CD14-positive monocyte (primary cell): ENCODE measurements around the gene SPATS2. TPM values are rescaled to one million over a fixed set of nuclear protein-coding genes. Genes with fewer than 3 reads are reported as not detected.
A peak's percentile ranks its signal among the peaks of the same experiment; 100 is the strongest.

ENCODE experiments used
- DNase-seq, 3 donors: peaks; one replicate each; pipeline ENCODE4 v3.0.0-alpha.2; 2011 to 2022
- H2AFZ ChIP-seq: 2 replicates; pipeline ENCODE4 v1.6.0; 2012; ENCODE audit warnings: mild to moderate bottlenecking, low read depth, low read length, inconsistent platforms; ENCODE audit not compliant: insufficient read depth, poor library complexity, severe bottlenecking
- H3K27ac ChIP-seq, 2 donors: 1 replicate in 1 of 2; 2 replicates in 1 of 2; pipeline ENCODE4 v1.5.1; 2012 to 2013; ENCODE audit warnings: low read length in 2 of 2, control low read depth in 1 of 2, inconsistent platforms in 1 of 2, low read depth in 1 of 2, mild to moderate bottlenecking in 1 of 2
- H3K27me3 ChIP-seq, 2 donors: one replicate each; pipeline versions ENCODE4 v1.6.0 to v1.6.1; 2011 to 2013; ENCODE audit warnings: low read length in 2 of 2; ENCODE audit not compliant: control insufficient read depth in 2 of 2, insufficient read depth in 2 of 2
- H3K36me3 ChIP-seq, 2 donors: replicated peaks in 1 of 2; 1 replicate in 1 of 2; 2 replicates in 1 of 2; pipeline versions ENCODE4 v1.5.1 to v1.6.1; 2012 to 2013; ENCODE audit warnings: low read length in 2 of 2, control low read depth in 1 of 2, inconsistent platforms in 1 of 2, mild to moderate bottlenecking in 1 of 2; ENCODE audit not compliant: insufficient read depth in 2 of 2, control insufficient read depth in 1 of 2
- H3K4me1 ChIP-seq, 2 donors: 1 replicate in 1 of 2; 2 replicates in 1 of 2; pipeline versions ENCODE4 v1.5.1 to v1.6.1; 2012 to 2013; ENCODE audit warnings: low read length in 2 of 2, control low read depth in 1 of 2, inconsistent platforms in 1 of 2, mild to moderate bottlenecking in 1 of 2, moderate library complexity in 1 of 2; ENCODE audit not compliant: insufficient read depth in 2 of 2, control insufficient read depth in 1 of 2
- H3K4me2 ChIP-seq: replicated peaks from 2 replicates; pipeline ENCODE3; 2012; ENCODE audit warnings: low read length, moderate library complexity, mild to moderate bottlenecking; ENCODE audit not compliant: poor library complexity, severe bottlenecking; ENCODE audit errors: extremely low read depth
- H3K4me3 ChIP-seq, 3 experiments: fragments of 200-600 bp in 1 of 3; sonication (generic) in 1 of 3; replicated peaks in 1 of 3; 1 replicate in 2 of 3; 2 replicates in 1 of 3; pipeline ENCODE4 v1.5.1; 2011 to 2013; ENCODE audit warnings: low read length in 3 of 3, mild to moderate bottlenecking in 3 of 3, control low read depth in 2 of 3, low read depth in 2 of 3, inconsistent platforms in 1 of 3, moderate library complexity in 1 of 3
- H3K79me2 ChIP-seq: 2 replicates; pipeline ENCODE4 v1.6.0; 2012; ENCODE audit warnings: mild to moderate bottlenecking, control low read depth, inconsistent platforms, low read length, moderate library complexity; ENCODE audit not compliant: insufficient read depth
- H3K9ac ChIP-seq: 2 replicates; pipeline ENCODE4 v1.6.0; 2017; ENCODE audit warnings: low read length, mild to moderate bottlenecking; ENCODE audit not compliant: insufficient read depth, poor library complexity, severe bottlenecking
- H3K9me3 ChIP-seq, 2 donors: replicated peaks in 1 of 2; 1 replicate in 1 of 2; 2 replicates in 1 of 2; pipeline versions ENCODE4 v1.5.1 to v1.6.1; 2012 to 2013; ENCODE audit warnings: low read length in 2 of 2, control low read depth in 1 of 2; ENCODE audit not compliant: control insufficient read depth in 1 of 2, insufficient read depth in 1 of 2
- H4K20me1 ChIP-seq: 2 replicates; pipeline ENCODE4 v1.6.0; 2012; ENCODE audit warnings: mild to moderate bottlenecking, low read length, control low read depth, moderate library complexity; ENCODE audit not compliant: insufficient read depth
- H3K27ac Mint-ChIP-seq, 7 donors: one replicate each; pipeline ENCODE4 v1.8.0; 2020; ENCODE audit warnings: mild to moderate bottlenecking in 7 of 7, mixed read lengths in 7 of 7, moderate library complexity in 6 of 7, inconsistent platforms in 2 of 7
- H3K27me3 Mint-ChIP-seq, 3 donors: one replicate each; pipeline ENCODE4 v1.8.0; 2021 to 2022; ENCODE audit warnings: low read depth in 3 of 3, mild to moderate bottlenecking in 3 of 3, mixed read lengths in 3 of 3, moderate library complexity in 3 of 3, inconsistent platforms in 1 of 3
- H3K36me3 Mint-ChIP-seq, 2 donors: one replicate each; pipeline ENCODE4 v1.8.0; 2020; ENCODE audit warnings: mixed read lengths in 2 of 2, inconsistent platforms in 1 of 2, mild to moderate bottlenecking in 1 of 2
- H3K4me1 Mint-ChIP-seq: one replicate; pipeline ENCODE4 v1.8.0; 2020; ENCODE audit warnings: mild to moderate bottlenecking, mixed read lengths
- H3K4me3 Mint-ChIP-seq, 2 donors: one replicate each; pipeline ENCODE4 v1.8.0; 2020; ENCODE audit warnings: mild to moderate bottlenecking in 2 of 2, mixed read lengths in 2 of 2, moderate library complexity in 1 of 2
- H3K9me3 Mint-ChIP-seq, 7 donors: one replicate each; pipeline ENCODE4 v1.8.0; 2020 to 2022; ENCODE audit warnings: mixed read lengths in 7 of 7, mild to moderate bottlenecking in 6 of 7, moderate library complexity in 6 of 7, inconsistent platforms in 2 of 7
- CTCF ChIP-seq: fragments of 200-600 bp; IDR thresholded peaks from one replicate; pipeline ENCODE4 v1.8.0; 2022; ENCODE audit warnings: antibody characterized with exemption, mild to moderate bottlenecking
- WGBS: methylation state at CpG from one replicate; pipeline ENCODE4 v1.1.5; 2013; ENCODE audit warnings: missing lambda C conversion rate; ENCODE audit not compliant: insufficient coverage; 5-methylcytosine and 5-hydroxymethylcytosine counted together
- intact Hi-C, 2 donors: fragments of 100-400 bp; cut with micrococcal nuclease; formaldehyde crosslinking; loops; one replicate each; pipeline versions ENCODE4 v1.15.0 to v1.15.1; 2023
- polyA plus RNA-seq, 3 donors: library from polyadenylated mRNA; depleted of rRNA in 1 of 3; unstranded in 2 of 3; stranded (reverse) in 1 of 3; fragments of 300-500 nt in 2 of 3; fragments of >200 nt in 1 of 3; fragmentation: Illumina TruSeq in 2 of 3; gene quantifications; 1 replicate in 2 of 3; 2 replicates in 1 of 3; pipeline ENCODE4 v1.2.3, GENCODE V29; 2012 to 2021

The SPATS2 gene
- polyA plus RNA-seq, 3 donors, result 1.1 to 3.2 (median 1.8) TPM

- Histone ChIP-seq H3K9me3 (no peaks in the 10 kb centered on the region), H3K4me2 (no peak overlapping the region), H4K20me1 (no peaks in the 10 kb centered on the region), H3K27me3 (peaks cover 4 to 33% of the 10 kb centered on the region in 2 donors), H2AFZ (no peak overlapping the region), H3K4me1 (peaks cover 11 to 12% of the 10 kb centered on the region in 2 donors), H3K79me2 (no peaks in the 10 kb centered on the region), H3K36me3 (peaks cover 11 to 16% of the 10 kb centered on the region in 2 donors), H3K9ac (no peak overlapping the region), H3K27ac (no peak overlapping the region), H3K4me3 (no peak overlapping the region)
- peaks cover 37 to 49% (median 47%) of the 10 kb centered on the region in 3 donors for H3K27me3 Mint-ChIP-seq
- H3K4me1 Mint-ChIP-seq, result peaks cover 12% of the 10 kb centered on the region
- H3K36me3 Mint-ChIP-seq, result peaks cover 12 to 16% of the 10 kb centered on the region in 2 donors
- WGBS, result 62% methylated on average over 7 of the region's 7 CpGs
- no peak for DNase-seq
- H3K4me3 Mint-ChIP-seq, result no peak overlapping the region
- H3K9me3 Mint-ChIP-seq, result peaks cover 0 to 4% (median 1%) of the 10 kb centered on the region in 7 donors
- H3K27ac Mint-ChIP-seq, result no peak overlapping the region
- TF ChIP-seq CTCF, result no peak
- intact Hi-C loops, result no loop called here
These were observed 184.8 kb downstream of the SPATS2 start for GRCh38 chr12:49552014-49552413.

GRCh38 chr12:49552425-49552824 is 185.2 kb downstream of the SPATS2 start:
- peaks cover 12% of the 10 kb centered on the region for H3K4me1 Mint-ChIP-seq
- peaks cover 33 to 45% (median 43%) of the 10 kb centered on the region in 3 donors for H3K27me3 Mint-ChIP-seq
- H3K9me3 ChIP-seq, result no peaks in the 10 kb centered on the region
- intact Hi-C loops, result no loop called here
- H4K20me1 ChIP-seq, result no peaks in the 10 kb centered on the region
- H3K4me1 ChIP-seq, result peaks cover 11 to 12% of the 10 kb centered on the region in 2 donors
- no peak overlapping the region for H2AFZ ChIP-seq
- H3K4me3 Mint-ChIP-seq, result peak overlapping the region in 1 of 2 donors; percentile 4
- DNase-seq, result no peak
- H3K79me2 ChIP-seq, result no peaks in the 10 kb centered on the region
- H3K9ac ChIP-seq, result no peak overlapping the region
- H3K36me3 Mint-ChIP-seq, result peaks cover 14 to 16% of the 10 kb centered on the region in 2 donors
- H3K27ac Mint-ChIP-seq, result no peak overlapping the region
- no peak overlapping the region for H3K4me2 ChIP-seq
- peaks cover 16 to 20% of the 10 kb centered on the region in 2 donors for H3K36me3 ChIP-seq
- H3K9me3 Mint-ChIP-seq, result peaks cover 0 to 4% (median 1%) of the 10 kb centered on the region in 7 donors
- TF ChIP-seq CTCF, result no peak
- peaks cover 4 to 29% of the 10 kb centered on the region in 2 donors for H3K27me3 ChIP-seq
- H3K27ac ChIP-seq, result no peak overlapping the region
- H3K4me3 ChIP-seq, result no peak overlapping the region
- WGBS, result 20% methylated on average over 2 of the region's 9 CpGs
